Stimulated activated CD4-positive, alpha-beta T cell treated with anti-CD3 and anti-CD28 coated beads, Interleukin-12 subunit alpha, Interleukin-12 subunit beta, amount 100 ng/mL, for 24 hours (primary cell): ENCODE data around the gene KRT28.
"Not testable (repeated sequence)": the region's sequence is repeated elsewhere in the genome, so short reads cannot be mapped to it uniquely, and the experiment has no call there.

Source experiments
- DNase-seq, 2 experiments: peaks; one replicate each; pipeline ENCODE4 v3.0.0-alpha.2; 2020; ENCODE audit warnings: low read depth in 2 of 2

The KRT28 gene

DNA sequence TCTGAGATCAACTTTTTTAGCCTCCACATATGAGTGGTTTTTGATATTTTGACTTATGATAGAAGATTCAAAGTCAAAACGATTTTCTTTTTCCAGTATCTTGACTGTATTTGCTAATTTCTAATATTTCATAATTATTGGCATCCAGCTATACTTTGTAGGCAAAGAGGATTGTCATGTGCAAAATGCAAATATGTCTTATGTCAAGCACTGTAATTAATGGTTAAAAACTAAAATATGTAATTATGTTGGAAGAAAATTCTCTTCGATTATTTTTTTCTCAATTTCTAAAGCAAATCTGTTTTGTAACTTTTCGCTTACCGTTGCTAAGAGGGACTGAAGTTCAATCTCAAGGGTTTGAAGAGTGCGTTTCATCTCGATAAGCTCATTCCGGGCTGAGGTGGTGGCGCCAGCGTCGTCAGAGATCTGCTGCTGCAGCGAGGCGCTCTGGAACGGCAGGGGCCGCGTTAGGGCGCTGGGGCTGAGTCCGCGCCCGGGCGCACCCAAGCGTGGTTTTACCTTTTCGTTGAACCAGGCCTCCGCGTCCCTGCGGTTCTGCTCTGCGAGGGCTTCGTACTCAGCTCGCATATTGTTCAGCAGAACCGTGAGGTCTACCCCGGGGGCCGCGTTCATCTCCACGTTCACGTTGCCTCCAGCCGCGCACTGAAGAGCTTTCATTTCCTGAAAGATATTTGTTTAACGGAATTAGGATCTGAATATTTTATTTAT lies 20.4 kb downstream of the KRT28 start:
- peak in 1 of 2 experiments; percentile 4 for DNase-seq

DNA sequence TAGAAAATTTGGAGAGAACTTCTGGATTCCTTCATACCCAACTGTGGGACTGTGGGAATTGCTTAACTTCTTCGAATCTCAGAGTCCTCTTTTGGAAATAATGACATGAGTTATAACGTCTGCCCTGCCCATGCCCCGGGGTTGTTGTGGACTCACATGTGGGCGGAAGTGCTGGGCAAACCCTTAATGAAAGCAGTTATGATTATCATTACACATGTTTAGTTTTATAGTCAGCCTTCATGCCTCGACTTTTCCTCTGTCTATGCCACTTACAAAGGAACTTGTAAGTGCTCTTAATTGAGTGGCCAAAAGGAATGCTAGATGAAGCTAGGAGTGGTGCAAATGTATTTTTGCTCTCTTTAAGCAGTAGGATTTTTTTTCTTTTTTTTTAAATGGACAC lies 21.3 kb downstream of the KRT28 start:
- no peak for DNase-seq

DNA sequence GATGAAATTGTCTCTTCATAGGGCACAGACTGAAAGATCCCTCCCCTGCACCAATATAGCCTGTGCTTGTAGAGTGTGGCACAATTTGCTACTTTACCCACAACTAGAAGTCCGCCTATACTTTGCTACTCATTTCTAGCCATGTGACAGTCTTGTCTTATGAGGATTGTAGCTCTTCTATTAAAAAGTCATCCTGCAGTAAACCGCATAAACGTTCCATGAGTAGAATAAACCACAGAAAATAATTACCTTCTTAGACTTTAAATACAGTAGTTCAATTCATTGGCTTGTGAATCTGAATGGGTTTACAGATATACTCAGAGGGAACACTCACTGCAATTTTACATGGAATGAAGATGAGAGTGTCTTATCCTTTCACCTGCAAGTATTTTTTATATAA lies 21.8 kb downstream of the KRT28 start:
- no peak for DNase-seq

DNA sequence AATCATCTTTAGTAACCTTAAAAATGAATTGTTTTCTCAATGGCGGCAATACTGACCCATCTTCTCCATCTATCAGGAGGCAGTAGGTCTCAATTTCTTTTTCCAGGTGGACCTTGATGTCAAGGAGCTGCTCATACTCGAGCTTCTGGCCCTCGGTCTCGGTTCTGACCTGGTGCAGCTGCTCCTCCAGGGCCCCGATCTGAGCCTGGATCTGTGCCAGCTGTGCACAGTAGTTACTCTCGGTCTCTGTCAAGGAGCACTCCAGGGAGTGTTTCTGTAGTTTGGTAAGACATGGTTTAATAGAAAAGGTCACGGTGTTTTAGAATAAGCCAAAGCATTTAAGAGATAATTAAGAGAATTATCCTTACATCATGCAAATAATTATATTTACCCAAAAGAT lies 22.3 kb downstream of the KRT28 start:
- DNase-seq = no peak

DNA sequence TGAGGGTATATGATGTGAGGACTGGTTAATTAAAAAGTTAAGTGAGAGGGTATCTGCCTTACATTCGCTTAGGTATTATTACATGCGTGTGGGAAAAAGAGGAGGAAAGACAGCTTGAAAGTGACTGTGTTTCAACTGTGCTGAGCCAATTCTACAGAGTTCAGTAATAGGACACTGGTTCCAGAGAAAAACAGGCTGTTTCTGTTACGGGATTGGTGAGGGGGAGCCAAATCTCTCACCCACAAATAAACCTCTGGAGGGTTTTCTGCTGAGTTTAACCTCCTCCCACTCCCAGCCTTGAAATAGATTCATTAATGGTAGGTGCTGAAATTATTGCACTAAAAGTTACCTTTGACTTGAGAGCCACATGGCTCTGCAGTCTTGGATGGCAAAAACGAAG lies 23.8 kb downstream of the KRT28 start:
- DNase-seq = no peak

DNA sequence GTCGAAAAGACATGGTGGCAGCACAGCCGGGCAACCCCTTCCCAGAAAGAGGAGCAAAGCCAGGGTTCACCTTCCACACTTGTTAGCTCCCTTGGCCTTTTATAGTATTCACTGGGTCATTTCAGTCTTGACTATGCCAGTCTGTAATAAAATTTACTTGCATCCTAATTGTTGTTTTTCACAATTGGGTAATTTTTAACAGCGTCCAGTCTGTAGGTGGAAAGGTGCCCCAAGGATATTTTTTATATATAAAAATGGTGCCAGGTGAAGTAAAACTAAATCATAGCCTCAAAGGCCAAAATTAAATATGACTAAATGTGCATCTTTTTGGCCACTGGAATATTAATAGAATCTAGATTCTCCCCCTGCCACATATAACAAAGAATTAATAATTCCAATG lies 27.7 kb downstream of the KRT28 start, which contains the start of gene KRT26:
Gene KRT26 (minus strand): TSS at position 101 of the 400 bp plus-strand sequence. CDS start 88 bp downstream, at position 13.
- DNase-seq = no peak

DNA sequence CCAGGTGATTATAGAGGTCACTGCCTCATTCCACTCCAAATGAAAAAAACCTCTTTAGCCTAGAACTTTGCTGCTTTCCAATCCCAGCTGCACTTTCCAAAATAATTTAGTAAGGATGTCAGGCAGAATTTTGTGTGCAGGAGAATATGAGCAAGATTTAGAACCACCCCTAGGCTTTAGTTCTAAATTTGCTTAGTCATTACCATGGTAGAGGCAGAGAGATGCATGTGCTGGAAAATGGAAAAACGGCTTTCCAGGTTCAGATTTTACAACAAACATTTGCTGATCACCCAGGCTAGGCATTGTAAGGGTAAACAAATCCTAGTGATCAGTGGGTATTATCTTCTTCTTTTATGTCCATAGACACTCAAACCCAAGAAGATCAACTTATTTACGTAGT lies 34.1 kb downstream of the KRT28 start:
- DNase-seq = no peak

DNA sequence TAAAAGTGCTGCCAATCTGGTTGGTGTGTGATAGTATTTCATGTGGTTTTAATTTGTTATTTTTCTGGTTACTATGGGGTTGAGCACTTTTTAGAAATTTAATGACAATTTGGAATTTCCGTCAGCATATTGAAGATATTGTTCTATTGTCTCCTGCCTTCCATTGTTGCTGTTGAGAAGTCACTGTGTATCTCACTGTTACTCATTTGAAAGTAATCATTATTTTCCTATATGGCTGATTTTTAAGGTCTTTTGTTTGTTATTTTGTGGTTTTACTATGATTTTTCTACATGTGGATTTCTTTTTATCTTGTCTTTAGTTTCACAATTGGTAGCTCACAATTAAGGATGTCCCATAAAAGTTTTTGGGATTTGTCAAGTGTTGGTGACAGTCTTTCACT lies 36.0 kb downstream of the KRT28 start:
- no peak for DNase-seq

DNA sequence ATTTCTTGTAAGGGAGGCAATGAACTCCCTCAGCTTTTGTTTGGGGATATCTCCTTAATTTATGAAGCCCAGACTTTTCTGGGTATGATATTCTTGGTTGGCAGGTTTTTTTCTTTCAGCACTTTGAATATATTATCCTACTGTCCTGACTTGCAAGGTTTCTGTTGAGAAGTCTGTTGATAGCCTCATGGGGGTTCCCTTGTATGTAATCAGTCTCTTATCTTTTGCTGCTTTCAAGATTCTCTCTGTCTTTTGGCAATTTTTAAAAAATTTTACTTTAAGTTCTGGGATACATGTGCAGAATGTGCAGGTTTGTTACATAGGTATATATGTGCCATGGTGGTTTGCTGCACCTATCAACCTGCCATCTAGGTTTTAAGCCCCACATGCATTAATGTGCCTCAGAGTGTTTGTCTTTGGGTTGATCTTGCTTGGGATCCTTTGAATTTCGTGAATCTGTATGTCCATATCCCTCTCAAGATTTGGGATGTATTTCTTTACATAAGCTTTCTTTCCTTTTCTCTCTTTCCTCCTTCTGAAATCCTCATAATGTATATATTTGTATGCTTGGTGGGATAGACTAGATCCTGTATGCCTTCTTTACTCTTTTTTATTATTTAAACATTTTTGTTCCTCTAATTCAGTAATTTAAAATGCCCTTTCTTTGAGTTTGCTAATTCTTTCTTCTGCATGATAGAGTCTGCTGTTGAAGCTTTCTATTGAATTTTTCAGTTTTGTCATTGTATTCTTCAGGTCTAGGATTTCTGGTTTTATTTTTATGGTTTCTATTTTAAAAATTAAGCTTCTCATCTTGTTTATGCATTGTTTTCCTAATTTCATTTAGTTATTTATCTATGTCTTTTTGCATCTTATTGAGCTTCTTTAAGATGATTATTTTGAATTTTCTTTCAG lies 39.4 kb downstream of the KRT28 start:
- DNase-seq = no peak

DNA sequence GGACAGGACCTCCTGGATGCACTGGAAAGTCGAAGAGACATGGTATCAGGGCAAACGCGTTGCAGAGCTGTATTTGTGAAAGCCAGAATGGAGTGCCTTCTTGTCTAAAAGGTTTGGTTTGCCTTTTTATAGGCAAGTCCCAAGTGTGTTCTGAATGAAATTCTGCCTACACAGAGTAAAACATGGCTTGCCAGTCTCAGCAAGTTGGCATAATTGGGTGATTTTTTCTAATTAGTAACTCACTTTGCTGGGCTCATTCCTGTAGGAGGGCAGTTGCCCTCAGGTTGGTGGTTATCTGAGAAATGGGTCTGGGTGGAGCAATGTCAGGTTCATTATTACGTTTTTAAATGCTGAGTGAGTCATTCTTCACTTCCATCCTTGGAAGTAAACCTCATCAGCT lies 44.5 kb downstream of the KRT28 start, which contains the start of gene KRT25:
Gene KRT25 (minus strand): TSS at position 101 of the 400 bp plus-strand sequence. CDS start 60 bp downstream, at position 41.
- no peak for DNase-seq

DNA sequence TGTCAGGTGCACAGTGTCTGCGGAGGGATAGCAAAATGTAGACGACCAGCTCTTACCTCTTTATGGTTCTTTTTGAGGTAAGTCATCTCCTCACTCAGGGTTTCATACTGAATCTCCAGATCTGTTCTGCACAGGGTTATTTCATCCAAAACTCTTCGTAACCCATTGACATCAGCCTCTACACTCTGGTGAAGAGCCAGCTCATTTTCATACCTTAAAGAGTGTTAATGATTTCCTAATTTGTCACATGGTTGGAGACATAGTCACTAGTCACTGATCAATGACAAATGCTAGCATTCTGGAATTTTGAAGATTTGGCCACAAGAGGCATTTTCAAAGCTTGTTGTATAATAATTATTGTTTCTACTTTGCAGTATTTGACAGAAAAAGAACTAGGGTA lies 46.0 kb downstream of the KRT28 start:
- no peak for DNase-seq

DNA sequence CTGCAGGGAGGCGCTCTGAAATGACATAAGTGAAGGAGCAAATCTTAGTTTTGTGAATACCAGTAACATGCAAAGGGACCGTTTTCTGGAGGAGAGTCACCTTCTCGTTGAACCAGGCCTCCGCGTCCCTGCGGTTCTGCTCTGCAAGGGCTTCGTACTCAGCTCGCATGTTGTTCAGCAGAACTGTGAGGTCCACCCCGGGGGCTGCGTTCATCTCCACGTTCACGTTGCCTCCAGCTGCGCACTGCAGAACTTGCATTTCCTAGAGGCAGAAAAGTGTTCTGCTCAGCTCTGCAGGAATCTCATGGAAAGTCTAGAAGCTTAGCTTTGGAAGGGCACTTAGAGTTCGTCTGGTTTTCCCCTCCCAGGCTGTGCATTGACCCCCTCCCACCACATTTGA lies 48.7 kb downstream of the KRT28 start:
- no peak for DNase-seq

DNA sequence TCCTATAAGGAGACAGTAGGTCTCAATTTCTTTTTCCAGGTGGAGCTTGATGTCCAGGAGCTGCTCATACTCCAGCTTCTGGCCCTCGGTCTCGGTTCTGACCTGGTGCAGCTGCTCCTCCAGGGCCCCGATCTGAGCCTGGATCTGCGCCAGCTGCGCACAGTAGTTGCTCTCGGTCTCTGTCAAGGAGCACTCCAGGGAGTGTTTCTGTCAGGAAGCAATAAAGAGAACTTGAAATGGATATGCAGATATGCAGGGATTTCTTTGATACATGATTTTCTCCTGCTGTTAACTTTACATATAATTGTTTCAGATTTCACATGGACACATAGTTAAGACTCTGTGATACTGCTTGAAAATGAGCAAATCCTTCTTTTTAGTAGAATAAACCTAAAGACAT lies 49.4 kb downstream of the KRT28 start:
- no peak for DNase-seq

DNA sequence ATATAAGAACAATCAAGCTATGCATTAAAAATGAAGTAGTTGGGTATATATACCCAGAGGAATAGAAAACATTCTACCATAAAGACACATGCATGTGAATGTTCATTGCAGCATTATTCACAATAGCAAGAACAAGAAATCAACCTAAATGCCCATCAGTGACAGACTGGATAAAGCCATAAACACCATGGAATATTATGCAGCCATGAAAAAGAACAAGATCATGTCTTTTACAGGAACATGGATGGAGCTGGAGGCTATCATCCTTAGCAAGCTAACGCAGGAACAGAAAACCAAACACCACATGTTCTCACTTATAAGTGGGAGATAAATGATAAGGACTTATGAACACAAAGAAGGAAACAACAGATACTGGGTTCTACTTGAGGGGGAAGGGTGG lies 51.1 kb downstream of the KRT28 start:
- not testable (repeated sequence) for DNase-seq
